ENCODE data around the gene DDX47. TPM values are rescaled to one million over a fixed set of nuclear protein-coding genes. Genes with fewer than 3 reads are reported as not detected.

DDX47 gene
- total RNA-seq, 1 donor from 2014 or later, result 45.1 TPM

DNA sequence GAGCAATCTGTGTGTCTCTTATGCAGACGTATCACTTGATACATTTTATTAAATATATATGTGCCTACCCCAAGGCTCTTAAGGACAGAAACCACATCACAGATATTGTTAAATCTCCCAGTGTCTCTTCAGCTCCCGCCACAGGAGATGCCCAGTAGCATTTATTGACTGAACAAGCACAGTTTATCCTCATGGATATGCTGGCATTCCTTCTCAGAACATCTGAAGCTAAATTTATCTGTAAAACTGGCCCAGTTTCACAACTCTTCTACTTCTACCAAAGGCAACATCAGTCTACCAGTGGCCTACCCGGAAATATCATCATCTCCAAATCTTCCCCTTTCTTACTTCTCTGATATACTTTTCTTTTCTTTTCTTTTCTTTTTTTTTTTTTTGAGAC is 17.0 kb upstream of the DDX47 start:
- no peaks in the 10 kb centered on the region for H3K36me3 Mint-ChIP-seq (ENCODE audit: low read depth, unreplicated experiment)
- H3K4me3 Mint-ChIP-seq (ENCODE audit: unreplicated experiment), result no peak overlapping the region
- no peak for DNase-seq (ENCODE audit: low spot score)
- no peaks in the 10 kb centered on the region for H3K4me1 Mint-ChIP-seq (ENCODE audit: unreplicated experiment)
- peaks cover 5% of the 10 kb centered on the region for H3K27me3 Mint-ChIP-seq (ENCODE audit: unreplicated experiment)
- H3K27ac Mint-ChIP-seq (ENCODE audit: unreplicated experiment), result no peak overlapping the region
- H3K9me3 Mint-ChIP-seq (ENCODE audit: unreplicated experiment), result no peaks in the 10 kb centered on the region
- TF ChIP-seq, protein P1, sequence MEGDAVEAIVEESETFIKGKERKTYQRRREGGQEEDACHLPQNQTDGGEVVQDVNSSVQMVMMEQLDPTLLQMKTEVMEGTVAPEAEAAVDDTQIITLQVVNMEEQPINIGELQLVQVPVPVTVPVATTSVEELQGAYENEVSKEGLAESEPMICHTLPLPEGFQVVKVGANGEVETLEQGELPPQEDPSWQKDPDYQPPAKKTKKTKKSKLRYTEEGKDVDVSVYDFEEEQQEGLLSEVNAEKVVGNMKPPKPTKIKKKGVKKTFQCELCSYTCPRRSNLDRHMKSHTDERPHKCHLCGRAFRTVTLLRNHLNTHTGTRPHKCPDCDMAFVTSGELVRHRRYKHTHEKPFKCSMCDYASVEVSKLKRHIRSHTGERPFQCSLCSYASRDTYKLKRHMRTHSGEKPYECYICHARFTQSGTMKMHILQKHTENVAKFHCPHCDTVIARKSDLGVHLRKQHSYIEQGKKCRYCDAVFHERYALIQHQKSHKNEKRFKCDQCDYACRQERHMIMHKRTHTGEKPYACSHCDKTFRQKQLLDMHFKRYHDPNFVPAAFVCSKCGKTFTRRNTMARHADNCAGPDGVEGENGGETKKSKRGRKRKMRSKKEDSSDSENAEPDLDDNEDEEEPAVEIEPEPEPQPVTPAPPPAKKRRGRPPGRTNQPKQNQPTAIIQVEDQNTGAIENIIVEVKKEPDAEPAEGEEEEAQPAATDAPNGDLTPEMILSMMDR (IDR thresholded peaks at IDR 0.05; ENCODE audit: unreplicated experiment), result no peak

DNA sequence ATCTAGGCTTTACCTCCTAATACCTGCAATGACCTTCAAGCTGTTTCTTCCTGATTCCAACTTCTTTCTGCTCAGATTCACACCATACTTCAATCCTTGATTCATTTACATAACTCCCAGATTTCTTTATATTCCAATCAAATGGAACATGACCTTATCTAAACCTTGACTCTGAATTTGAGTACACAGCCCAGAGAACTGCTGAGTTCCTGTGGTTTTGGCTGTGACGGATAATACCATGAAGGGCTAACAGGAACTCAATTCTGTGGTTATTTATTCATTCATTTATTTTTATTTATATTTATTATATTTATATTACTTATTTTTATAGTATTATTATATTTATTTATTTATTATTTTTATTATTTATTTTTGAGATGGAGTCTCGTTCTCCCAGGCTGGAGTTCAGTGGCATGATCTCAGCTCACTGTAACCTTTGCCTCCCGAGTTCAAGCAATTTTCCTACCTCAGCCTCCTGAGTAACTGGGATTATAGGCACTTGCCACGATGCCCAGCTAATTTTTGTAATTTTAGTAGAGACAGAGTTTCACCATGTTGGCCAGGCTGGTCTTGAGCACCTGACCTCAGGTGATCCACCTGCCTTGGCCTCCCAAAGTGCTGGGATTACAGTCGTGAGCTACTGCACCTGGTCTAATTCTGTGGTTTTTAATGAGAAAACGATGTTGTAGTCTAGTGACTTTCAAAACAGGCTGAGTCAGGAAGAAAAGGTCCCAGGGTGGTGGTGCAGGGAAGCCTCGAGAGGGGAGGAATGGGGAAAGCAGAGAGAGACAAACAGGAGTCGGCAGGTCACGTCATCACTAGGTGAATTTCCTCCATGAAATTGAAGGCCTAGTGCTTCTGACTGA is 16.0 kb upstream of the DDX47 start:
- Mint-ChIP-seq H3K27me3 (ENCODE audit: unreplicated experiment) (peaks cover 6% of the 10 kb centered on the region), H3K27ac (ENCODE audit: unreplicated experiment) (no peak overlapping the region), H3K9me3 (ENCODE audit: unreplicated experiment) (no peaks in the 10 kb centered on the region), H3K4me1 (ENCODE audit: unreplicated experiment) (no peaks in the 10 kb centered on the region), H3K4me3 (ENCODE audit: unreplicated experiment) (no peak overlapping the region), H3K36me3 (ENCODE audit: low read depth, unreplicated experiment) (no peaks in the 10 kb centered on the region)
- no peak for DNase-seq (ENCODE audit: low spot score)
- TF ChIP-seq, protein P1 (IDR thresholded peaks at IDR 0.05; ENCODE audit: unreplicated experiment), result no peak

DNA sequence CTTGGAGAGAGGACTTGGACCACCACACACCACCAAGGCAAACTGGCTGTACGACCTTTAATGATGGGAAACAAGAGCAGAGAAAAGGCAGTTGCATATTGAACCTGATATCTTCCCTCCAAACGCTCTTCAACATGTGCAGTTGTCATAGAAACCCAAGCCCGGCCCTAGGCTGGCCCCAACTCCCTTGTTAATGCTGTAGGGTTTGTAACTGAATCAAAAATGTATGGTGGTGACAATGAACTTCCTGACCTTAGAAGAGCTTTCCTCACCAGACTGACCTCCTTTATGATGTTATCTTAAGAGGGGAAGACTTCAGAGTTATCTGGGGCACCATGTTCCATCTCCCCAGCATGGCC is 15.4 kb upstream of the DDX47 start:
- H3K36me3 Mint-ChIP-seq (ENCODE audit: low read depth, unreplicated experiment), result no peaks in the 10 kb centered on the region

DNA sequence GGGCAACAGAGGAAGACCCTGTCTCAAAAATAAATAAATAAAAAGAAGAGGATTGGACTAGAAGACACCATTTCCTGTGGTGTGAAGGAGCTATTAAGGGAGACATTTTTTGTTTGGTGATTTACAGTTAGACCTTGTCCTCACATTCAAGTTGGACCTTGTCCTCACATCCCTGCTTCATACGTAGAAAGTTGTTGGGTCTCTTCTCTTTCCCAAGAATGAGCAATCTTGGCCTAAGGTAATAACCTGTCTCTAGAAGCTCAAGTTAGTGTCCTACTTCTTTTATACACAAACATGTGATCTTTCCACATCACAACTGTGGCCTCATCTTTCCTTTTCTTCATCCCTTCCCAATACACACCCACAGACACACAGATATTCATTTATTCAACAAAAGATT is 14.7 kb upstream of the DDX47 start:
- no peaks in the 10 kb centered on the region for H3K9me3 Mint-ChIP-seq (ENCODE audit: unreplicated experiment)
- no peaks in the 10 kb centered on the region for H3K36me3 Mint-ChIP-seq (ENCODE audit: low read depth, unreplicated experiment)
- H3K27me3 Mint-ChIP-seq (ENCODE audit: unreplicated experiment), result peaks cover 6% of the 10 kb centered on the region
- peaks cover 3% of the 10 kb centered on the region for H3K4me1 Mint-ChIP-seq (ENCODE audit: unreplicated experiment)
- TF ChIP-seq, protein P1 (IDR thresholded peaks at IDR 0.05; ENCODE audit: unreplicated experiment), result no peak
- no peak overlapping the region for H3K4me3 Mint-ChIP-seq (ENCODE audit: unreplicated experiment)
- H3K27ac Mint-ChIP-seq (ENCODE audit: unreplicated experiment), result no peak overlapping the region
- DNase-seq (ENCODE audit: low spot score), result no peak

More for the DNA sequence above, 15.4 kb upstream of the DDX47 start:
- Mint-ChIP-seq H3K4me3 (ENCODE audit: unreplicated experiment) (no peak overlapping the region), H3K27me3 (ENCODE audit: unreplicated experiment) (peaks cover 6% of the 10 kb centered on the region), H3K4me1 (ENCODE audit: unreplicated experiment) (no peaks in the 10 kb centered on the region), H3K9me3 (ENCODE audit: unreplicated experiment) (no peaks in the 10 kb centered on the region), H3K27ac (ENCODE audit: unreplicated experiment) (no peak overlapping the region)
- TF ChIP-seq, protein P1 (IDR thresholded peaks at IDR 0.05; ENCODE audit: unreplicated experiment), result no peak
- no peak for DNase-seq (ENCODE audit: low spot score)

DNA sequence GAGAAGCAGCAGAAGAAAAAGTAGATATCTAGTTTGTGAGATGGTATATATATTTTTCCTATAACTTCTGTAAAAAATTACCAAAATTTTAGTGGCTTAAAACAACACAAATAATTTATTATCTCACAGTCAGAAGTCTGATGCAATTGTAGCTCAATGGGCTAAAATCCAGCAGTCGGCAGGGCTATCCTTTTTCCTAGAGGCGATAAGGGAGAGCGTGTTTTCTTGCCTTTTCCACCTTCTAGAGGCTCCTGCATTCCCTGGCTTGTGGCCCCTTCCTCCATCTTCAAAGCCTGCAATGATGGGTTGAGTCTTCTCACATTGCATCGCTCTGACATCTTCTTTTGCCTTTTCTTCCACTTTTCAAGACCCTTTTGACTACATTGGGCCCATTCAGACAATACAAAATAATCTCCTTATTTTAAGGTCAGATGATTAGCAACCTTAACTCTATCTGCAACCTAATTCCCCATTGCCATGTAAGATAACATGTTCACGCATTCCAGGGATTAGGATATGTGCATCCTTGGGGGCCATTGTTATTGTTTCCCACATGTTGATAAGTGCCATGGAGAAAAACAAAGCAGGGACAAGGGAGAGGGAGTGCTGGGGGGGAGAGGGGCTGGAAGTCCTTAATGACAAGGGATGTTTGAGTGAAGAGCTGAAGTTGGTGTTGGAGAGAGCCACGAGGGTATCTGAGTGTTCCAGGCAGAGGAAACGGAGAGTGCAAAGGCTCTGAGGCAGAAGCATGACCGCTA is 13.8 kb upstream of the DDX47 start:
- H3K27me3 Mint-ChIP-seq (ENCODE audit: unreplicated experiment), result peaks cover 6% of the 10 kb centered on the region
- H3K9me3 Mint-ChIP-seq (ENCODE audit: unreplicated experiment), result no peaks in the 10 kb centered on the region
- TF ChIP-seq, protein P1 (IDR thresholded peaks at IDR 0.05; ENCODE audit: unreplicated experiment), result no peak
- H3K4me1 Mint-ChIP-seq (ENCODE audit: unreplicated experiment), result peaks cover 3% of the 10 kb centered on the region
- no peaks in the 10 kb centered on the region for H3K36me3 Mint-ChIP-seq (ENCODE audit: low read depth, unreplicated experiment)
- peak overlapping the region; percentile 5 for H3K27ac Mint-ChIP-seq (ENCODE audit: unreplicated experiment)
- no peak overlapping the region for H3K4me3 Mint-ChIP-seq (ENCODE audit: unreplicated experiment)
- DNase-seq (ENCODE audit: low spot score), result no peak

All from endothelial cell (in vitro differentiated cells).